MCF 10A (cell line): ENCODE data around the gene NINJ1. TPM values are rescaled to one million over a fixed set of nuclear protein-coding genes. Genes with fewer than 3 reads are reported as not detected.

Experiments used
- BruUV-seq: library from RNA; stranded (reverse); fragments of 400-500 nt; replicated peaks from 2 replicates; lab custom pipeline; 2021; lab: Mats Ljungman, UMichigan
- CTCF ChIA-PET: fragments of 300-600 bp; sonication (Branson Sonifier 250); formaldehyde crosslinking; extraction: SDS; loops from one replicate; lab custom pipeline; 2021; ENCODE audit warnings: antibody characterized with exemption, inconsistent platforms; lab: Yijun Ruan, JAX
- POLR2A ChIA-PET: fragments of 300-600, 350-650 bp; sonication (Branson Sonifier 250); formaldehyde crosslinking; extraction: SDS; loops from one replicate; lab custom pipeline; 2020; ENCODE audit warnings: antibody characterized with exemption, inconsistent platforms; lab: Yijun Ruan, JAX
- DNase-seq: peaks from one replicate; pipeline ENCODE4 v3.0.0-alpha.2; 2018; ENCODE audit not compliant: unreplicated experiment
- H3K27ac Mint-ChIP-seq: one replicate; pipeline ENCODE4 v1.8.0; 2022; ENCODE audit warnings: mild to moderate bottlenecking, low read depth, mixed read lengths; ENCODE audit not compliant: unreplicated experiment
- H3K27me3 Mint-ChIP-seq: one replicate; pipeline ENCODE4 v1.8.0; 2022; ENCODE audit warnings: mixed read lengths; ENCODE audit not compliant: insufficient read depth, unreplicated experiment
- H3K36me3 Mint-ChIP-seq: one replicate; pipeline ENCODE4 v1.8.0; 2022; ENCODE audit warnings: mild to moderate bottlenecking, moderate library complexity, mixed read lengths; ENCODE audit not compliant: insufficient read depth, unreplicated experiment
- H3K4me1 Mint-ChIP-seq: one replicate; pipeline ENCODE4 v1.8.0; 2022; ENCODE audit warnings: mixed read lengths; ENCODE audit not compliant: insufficient read depth, unreplicated experiment
- H3K4me3 Mint-ChIP-seq: one replicate; pipeline ENCODE4 v1.8.0; 2022; ENCODE audit warnings: mild to moderate bottlenecking, moderate library complexity, mixed read lengths; ENCODE audit not compliant: unreplicated experiment
- H3K9me3 Mint-ChIP-seq: one replicate; pipeline ENCODE4 v1.8.0; 2022; ENCODE audit warnings: mixed read lengths; ENCODE audit not compliant: unreplicated experiment
- CTCF ChIP-seq: fragments of 200-600 bp; IDR thresholded peaks from one replicate; pipeline ENCODE4 v1.8.0; 2022; ENCODE audit warnings: antibody characterized with exemption, mild to moderate bottlenecking; ENCODE audit not compliant: unreplicated experiment
- intact Hi-C: fragments of 100-400 bp; cut with micrococcal nuclease; formaldehyde crosslinking; loops from 2 replicates; pipeline ENCODE4 v1.14.1; 2022
- total RNA-seq: library from RNA; stranded (reverse); gene quantifications from 2 replicates; pipeline ENCODE4 v1.2.3, GENCODE V29; 2022

The NINJ1 gene
- total RNA-seq, 1 experiment from 2014 or later = 64.7 TPM

GRCh38 chr9:93139365-93140182 lies 5.5 kb upstream of the NINJ1 start:
- Mint-ChIP-seq H3K4me3 (no peak overlapping the region), H3K4me1 (peaks cover 17% of the 10 kb centered on the region), H3K36me3 (peaks cover 5% of the 10 kb centered on the region), H3K27me3 (no peaks in the 10 kb centered on the region), H3K27ac (no peak overlapping the region), H3K9me3 (no peaks in the 10 kb centered on the region)
- no peak for TF ChIP-seq CTCF
- intact Hi-C loops = loop anchor here (10.0 kb wide), 1 partner anchor 185 kb away; no protein-coding TSS in a partner anchor
- ChIA-PET CTCF (interaction anchor here (0.5 kb wide), 1 partner anchor 1025 kb away, joined by 3 read pairs; no protein-coding TSS in a partner anchor), POLR2A (interaction anchor here (0.8 to 1.2 kb wide), 2 partner anchors 10 to 20 kb away, joined by 3 to 4 read pairs; no protein-coding TSS in a partner anchor)
- DNase-seq = peak; percentile 93
- no TSS peak for BruUV-seq

- DNase-seq = no peak
- H3K4me3 Mint-ChIP-seq = no peak overlapping the region
- H3K27ac Mint-ChIP-seq = no peak overlapping the region
- H3K4me1 Mint-ChIP-seq = peaks cover 10% of the 10 kb centered on the region
- ChIA-PET POLR2A (no interaction called here), CTCF (interaction anchor here (0.5 to 1.0 kb wide), 5 partner anchors 17 to 268 kb away, joined by 3 to 4 read pairs (median 3); no protein-coding TSS in a partner anchor)
- no peak for TF ChIP-seq CTCF
- no peaks in the 10 kb centered on the region for H3K27me3 Mint-ChIP-seq
- intact Hi-C loops = loop anchor here (10.0 kb wide), 1 partner anchor 183 kb away; no protein-coding TSS in a partner anchor
- H3K36me3 Mint-ChIP-seq = peaks cover 5% of the 10 kb centered on the region
- no TSS peak for BruUV-seq
- H3K9me3 Mint-ChIP-seq = no peaks in the 10 kb centered on the region
Measured at GRCh38 chr9:93138171-93138764, 4.2 kb upstream of the NINJ1 start.

- ChIA-PET POLR2A (no interaction called here), CTCF (interaction anchor here (0.7 to 1.1 kb wide), 3 partner anchors 28 to 168 kb away, joined by 3 read pairs; no protein-coding TSS in a partner anchor)
- intact Hi-C loops = loop anchor here (10.0 kb wide), 1 partner anchor 183 kb away; no protein-coding TSS in a partner anchor
- no peaks in the 10 kb centered on the region for H3K27me3 Mint-ChIP-seq
- peaks cover 16% of the 10 kb centered on the region for H3K4me1 Mint-ChIP-seq
- H3K27ac Mint-ChIP-seq = no peak overlapping the region
- no TSS peak for BruUV-seq
- H3K36me3 Mint-ChIP-seq = peaks cover 7% of the 10 kb centered on the region
- H3K4me3 Mint-ChIP-seq = no peak overlapping the region
- TF ChIP-seq CTCF = no peak
- no peak for DNase-seq
- no peaks in the 10 kb centered on the region for H3K9me3 Mint-ChIP-seq
Measured at GRCh38 chr9:93137362-93137761, 3.3 kb upstream of the NINJ1 start.

- ChIA-PET CTCF (interaction anchor here (0.6 to 1.1 kb wide), 4 partner anchors 15 to 133 kb away, joined by 3 to 4 read pairs (median 4); no protein-coding TSS in a partner anchor), POLR2A (interaction anchor here (6.4 kb wide), 1 partner anchor 17 kb away, joined by 49 read pairs; no protein-coding TSS in a partner anchor)
- peak; percentile 55 for DNase-seq
- no TSS peak for BruUV-seq
- Mint-ChIP-seq H3K4me1 (peaks cover 21% of the 10 kb centered on the region), H3K36me3 (peaks cover 19% of the 10 kb centered on the region), H3K4me3 (peak overlapping the region; percentile 36), H3K27me3 (no peaks in the 10 kb centered on the region), H3K27ac (no peak overlapping the region), H3K9me3 (no peaks in the 10 kb centered on the region)
- TF ChIP-seq CTCF = no peak
- intact Hi-C loops = loop anchor here (10.0 kb wide), 1 partner anchor 181 kb away; no protein-coding TSS in a partner anchor
Measured at GRCh38 chr9:93136011-93136440, 2.0 kb upstream of the NINJ1 start.
